ENCODE data around the gene PTPRC. TPM values are rescaled to one million over a fixed set of nuclear protein-coding genes. Genes with fewer than 3 reads are reported as not detected.
"Not testable (repeated sequence)": the region's sequence is repeated elsewhere in the genome, so short reads cannot be mapped to it uniquely, and the experiment has no call there.

Gene PTPRC, protein sequence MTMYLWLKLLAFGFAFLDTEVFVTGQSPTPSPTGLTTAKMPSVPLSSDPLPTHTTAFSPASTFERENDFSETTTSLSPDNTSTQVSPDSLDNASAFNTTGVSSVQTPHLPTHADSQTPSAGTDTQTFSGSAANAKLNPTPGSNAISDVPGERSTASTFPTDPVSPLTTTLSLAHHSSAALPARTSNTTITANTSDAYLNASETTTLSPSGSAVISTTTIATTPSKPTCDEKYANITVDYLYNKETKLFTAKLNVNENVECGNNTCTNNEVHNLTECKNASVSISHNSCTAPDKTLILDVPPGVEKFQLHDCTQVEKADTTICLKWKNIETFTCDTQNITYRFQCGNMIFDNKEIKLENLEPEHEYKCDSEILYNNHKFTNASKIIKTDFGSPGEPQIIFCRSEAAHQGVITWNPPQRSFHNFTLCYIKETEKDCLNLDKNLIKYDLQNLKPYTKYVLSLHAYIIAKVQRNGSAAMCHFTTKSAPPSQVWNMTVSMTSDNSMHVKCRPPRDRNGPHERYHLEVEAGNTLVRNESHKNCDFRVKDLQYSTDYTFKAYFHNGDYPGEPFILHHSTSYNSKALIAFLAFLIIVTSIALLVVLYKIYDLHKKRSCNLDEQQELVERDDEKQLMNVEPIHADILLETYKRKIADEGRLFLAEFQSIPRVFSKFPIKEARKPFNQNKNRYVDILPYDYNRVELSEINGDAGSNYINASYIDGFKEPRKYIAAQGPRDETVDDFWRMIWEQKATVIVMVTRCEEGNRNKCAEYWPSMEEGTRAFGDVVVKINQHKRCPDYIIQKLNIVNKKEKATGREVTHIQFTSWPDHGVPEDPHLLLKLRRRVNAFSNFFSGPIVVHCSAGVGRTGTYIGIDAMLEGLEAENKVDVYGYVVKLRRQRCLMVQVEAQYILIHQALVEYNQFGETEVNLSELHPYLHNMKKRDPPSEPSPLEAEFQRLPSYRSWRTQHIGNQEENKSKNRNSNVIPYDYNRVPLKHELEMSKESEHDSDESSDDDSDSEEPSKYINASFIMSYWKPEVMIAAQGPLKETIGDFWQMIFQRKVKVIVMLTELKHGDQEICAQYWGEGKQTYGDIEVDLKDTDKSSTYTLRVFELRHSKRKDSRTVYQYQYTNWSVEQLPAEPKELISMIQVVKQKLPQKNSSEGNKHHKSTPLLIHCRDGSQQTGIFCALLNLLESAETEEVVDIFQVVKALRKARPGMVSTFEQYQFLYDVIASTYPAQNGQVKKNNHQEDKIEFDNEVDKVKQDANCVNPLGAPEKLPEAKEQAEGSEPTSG (N-terminal part only)
- total RNA-seq: 35.1 TPM

GRCh38 chr1:198638894-198639635, at the start of gene PTPRC:
Gene PTPRC (plus strand): TSS chr1:198639040. CDS start chr1:198639269, 229 bp downstream.
- DNase-seq (ENCODE audit: low spot score): no peak

DNA sequence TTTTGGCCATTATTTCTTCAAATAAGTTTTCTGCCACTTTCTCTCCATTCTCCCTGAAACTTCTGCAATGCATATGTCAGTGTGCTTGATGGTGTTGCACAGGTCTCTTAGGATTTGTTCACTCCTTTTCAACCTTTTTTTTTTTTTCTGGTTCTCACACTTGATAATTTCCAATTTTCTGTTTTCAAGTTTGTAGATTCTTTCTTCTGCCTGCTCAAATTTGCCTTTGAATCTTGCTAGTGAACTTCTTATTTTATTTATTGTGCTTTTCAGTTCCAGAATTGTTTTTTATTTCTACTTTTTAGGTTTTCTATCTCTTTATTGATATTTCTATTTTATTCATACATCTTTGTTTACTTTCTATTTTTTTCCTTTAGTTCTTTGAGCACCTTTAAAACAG, 48.4 kb upstream of the PTPRC start:
- no peak for DNase-seq (ENCODE audit: low spot score)

- no peak for DNase-seq (ENCODE audit: low spot score)
Observed at GRCh38 chr1:198595765-198596164, 43.1 kb upstream of the PTPRC start.

DNA sequence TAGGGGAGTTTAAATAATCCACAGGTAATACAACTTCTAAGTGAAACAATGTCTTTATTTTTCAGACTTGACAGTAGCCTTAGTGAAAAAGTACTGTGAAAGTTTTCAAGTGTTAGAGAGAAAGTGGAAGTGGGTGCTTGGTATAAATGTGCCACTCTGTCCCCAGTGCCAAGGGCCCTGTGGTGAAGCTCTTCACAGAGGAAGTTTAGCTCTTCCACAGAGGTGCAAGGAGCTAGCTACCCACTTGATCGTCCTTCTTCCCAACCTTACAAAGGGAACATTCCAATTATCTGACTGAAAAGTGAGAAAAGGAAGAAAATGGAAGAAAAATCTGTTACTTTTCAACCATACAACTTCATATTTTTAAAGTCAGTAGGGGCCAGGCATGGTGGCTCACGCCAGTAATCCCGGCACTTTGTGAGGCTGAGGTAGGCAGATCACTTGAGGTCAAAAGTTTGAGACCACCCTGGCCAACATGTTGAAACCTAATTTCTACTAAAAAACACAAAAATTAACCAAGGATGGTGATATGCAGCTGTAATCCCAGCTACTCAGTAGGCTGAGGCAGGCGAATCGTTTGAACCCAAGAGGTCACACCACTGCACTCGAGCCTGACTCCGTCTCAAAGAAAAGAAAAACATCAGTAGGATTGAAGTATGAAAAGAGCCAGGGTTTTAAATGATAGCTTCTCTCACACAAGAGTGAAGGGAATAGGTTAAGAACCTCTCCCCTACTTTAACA, 41.0 kb upstream of the PTPRC start:
- DNase-seq (ENCODE audit: low spot score): no peak

- DNase-seq (ENCODE audit: low spot score): no peak
Observed at GRCh38 chr1:198598796-198599321, 40.0 kb upstream of the PTPRC start.

DNA sequence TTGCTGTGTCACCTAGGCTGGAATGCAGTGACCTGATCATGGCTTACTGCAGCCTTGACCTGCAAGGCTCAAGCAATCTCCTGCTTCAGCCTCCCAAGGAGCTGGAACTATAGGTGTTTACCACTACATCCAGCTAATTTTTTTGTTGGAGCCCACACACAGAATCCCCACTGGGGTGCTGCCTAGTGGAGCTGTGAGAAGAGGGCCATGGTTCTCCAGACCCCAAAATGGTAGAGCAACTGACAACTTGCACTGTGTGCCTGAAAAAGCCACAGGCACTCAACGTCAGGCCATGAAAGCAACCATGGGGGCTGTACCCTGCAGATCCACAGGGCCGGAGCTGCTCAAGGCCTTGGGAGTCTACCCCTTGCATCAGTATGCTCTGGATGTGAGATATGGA, 39.1 kb upstream of the PTPRC start:
- DNase-seq (ENCODE audit: low spot score): no peak

- DNase-seq (ENCODE audit: low spot score): no peak
Observed at GRCh38 chr1:198600906-198601305, 37.9 kb upstream of the PTPRC start.

GRCh38 chr1:198601310-198601709, 37.5 kb upstream of the PTPRC start:
- DNase-seq (ENCODE audit: low spot score): not testable (repeated sequence)

DNA sequence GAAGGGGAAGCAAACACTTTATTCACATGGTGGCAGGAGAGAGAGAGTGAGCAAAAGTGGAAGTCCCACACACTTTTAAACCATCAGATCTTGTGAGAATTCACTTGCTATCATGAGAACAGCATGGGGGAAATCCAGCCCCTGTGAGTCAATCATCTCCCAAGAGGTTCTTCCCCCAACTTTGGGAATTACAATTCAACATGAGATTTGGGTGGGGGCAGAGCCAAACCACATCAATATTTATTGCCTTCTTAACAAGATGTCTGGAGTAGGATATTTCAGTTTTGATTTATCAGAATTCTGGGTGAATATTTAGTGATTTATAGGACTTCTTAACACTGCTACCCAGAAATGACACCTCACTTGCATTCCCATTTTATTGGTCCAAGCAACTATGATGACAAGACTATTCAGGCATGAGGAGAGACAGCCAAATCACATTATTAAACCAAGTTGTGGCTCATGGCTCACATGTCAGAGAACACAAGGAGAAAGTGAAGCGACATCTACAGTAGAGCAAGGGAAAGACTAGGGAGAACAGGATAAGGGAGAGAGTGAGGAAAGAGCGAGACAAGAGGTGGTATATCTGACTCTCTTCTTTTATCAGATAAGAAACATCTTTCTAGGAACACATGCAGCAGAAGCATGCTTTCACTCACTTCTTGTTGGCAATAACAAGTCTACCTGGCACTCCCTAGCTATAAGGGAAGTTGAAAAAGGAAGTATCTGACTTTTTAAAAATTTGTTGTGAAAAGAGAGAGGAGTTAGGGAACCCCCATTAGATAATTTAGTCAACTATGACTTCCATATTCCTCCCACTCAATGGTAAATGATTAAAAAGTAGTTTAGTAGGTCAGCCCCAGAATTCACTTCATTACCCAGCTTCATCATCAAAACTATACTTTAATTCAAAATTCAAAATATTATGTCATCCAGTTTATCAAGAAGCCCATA, 36.6 kb upstream of the PTPRC start:
- no peak for DNase-seq (ENCODE audit: low spot score)

GRCh38 chr1:198604975-198605374, 33.9 kb upstream of the PTPRC start:
- DNase-seq (ENCODE audit: low spot score): no peak

GRCh38 chr1:198605406-198605805, 33.4 kb upstream of the PTPRC start:
- no peak for DNase-seq (ENCODE audit: low spot score)

DNA sequence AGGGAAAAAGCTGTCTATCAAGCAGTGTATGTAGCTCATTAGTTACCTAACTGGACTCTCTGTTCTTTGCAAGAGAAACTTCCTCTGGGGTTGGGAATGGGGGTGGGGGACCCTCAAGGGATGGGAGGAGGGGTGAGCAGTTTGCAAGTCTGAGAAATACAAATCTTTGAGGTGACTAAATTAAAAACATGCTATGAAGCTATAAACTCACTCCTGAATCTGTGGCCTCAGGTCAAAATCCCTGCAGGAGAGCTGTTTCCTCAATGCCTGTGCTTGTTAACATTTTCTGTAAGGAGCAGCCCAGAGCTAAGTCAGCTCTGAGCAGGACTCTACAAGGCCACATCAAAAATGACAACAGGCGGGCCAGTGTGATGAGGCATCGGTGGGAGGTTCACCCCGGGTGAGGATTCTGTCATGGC, 32.8 kb upstream of the PTPRC start:
- no peak for DNase-seq (ENCODE audit: low spot score)

GRCh38 chr1:198607714-198608113, 31.1 kb upstream of the PTPRC start:
- no peak for DNase-seq (ENCODE audit: low spot score)

GRCh38 chr1:198610362-198610761, 28.5 kb upstream of the PTPRC start:
- no peak for DNase-seq (ENCODE audit: low spot score)

- DNase-seq (ENCODE audit: low spot score): no peak
Observed at GRCh38 chr1:198611219-198611618, 27.6 kb upstream of the PTPRC start.

DNA sequence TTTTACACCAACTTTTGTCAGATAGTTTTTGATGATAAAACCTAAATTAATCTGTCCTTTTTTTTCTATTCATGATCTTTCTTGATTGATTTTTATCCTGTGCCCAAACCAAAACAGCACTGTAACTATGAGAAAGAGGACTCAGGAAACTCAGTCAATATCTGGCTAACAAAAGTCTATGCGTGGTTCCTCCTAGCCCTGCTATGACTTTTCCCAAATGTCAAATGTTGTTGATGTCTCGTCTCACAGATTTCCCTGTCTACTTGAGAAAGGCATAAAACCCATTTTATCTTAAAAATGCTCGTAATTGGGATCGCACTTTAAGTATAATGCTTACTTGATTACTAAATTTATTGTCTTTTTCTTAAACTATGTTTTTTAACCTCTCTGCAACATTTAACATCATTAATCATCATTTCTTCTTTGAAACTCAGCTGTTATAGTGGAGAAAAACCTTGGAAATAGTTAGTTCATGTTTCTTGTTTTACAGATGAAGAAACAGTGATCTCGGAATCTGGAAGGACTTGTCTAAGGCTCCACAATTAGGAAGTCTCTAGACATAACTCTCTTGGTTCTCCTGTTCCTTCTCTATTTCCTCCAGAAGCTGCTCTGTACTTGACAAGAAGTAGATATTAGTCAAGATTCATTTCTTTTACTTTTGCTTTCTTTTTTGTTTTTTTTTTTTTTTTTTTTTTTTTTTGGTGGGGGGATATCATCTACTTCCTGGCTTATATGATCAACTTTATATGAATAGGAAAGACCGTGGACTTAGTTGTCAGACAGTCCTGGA, 26.2 kb upstream of the PTPRC start:
- no peak for DNase-seq (ENCODE audit: low spot score)

DNA sequence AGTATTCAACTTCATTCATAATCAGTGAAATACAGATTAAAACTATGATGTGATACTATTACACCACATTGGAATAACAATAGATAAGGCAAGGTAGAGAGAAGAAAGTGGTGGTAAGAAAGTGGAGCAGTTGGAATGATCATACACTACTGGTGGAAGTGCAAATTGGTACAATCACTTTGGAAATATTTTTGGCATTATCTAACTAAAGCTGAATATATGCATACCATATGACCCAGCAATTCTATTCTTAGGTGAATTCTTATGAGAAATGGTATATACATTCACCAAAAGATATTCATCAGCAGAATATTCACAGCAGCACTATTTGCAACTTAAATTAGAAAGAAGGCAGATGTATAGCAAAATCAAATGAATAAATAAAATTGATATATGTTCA, 21.4 kb upstream of the PTPRC start:
- DNase-seq (ENCODE audit: low spot score): no peak
